ENCODE measurements around the gene EID2.

- no peak for TF ChIP-seq POLR2A (IDR thresholded peaks at IDR 0.05; ENCODE audit: low read depth, low read length)
- no peak for TF ChIP-seq TAF1 (IDR thresholded peaks at IDR 0.05; ENCODE audit: borderline replicate concordance, low read depth, low read length)
- no peak for TF ChIP-seq POLR2AphosphoS5 (IDR thresholded peaks at IDR 0.05; ENCODE audit: low read depth, low read length)
Measured at GRCh38 chr19:39516270-39516669, 23.7 kb downstream of the EID2 start.

All from GM12892 (cell line).